Common myeloid progenitor, CD34-positive (primary cell): ENCODE data around the gene CD4.

ENCODE experiments used
- CTCF ChIA-PET: fragments of 350-600 bp; sonication (Branson Sonifier 250); formaldehyde crosslinking; loops from one replicate; lab custom pipeline; 2021; ENCODE audit warnings: antibody characterized with exemption; lab: Charles Lee
- POLR2A ChIA-PET: fragments of 350-600 bp; sonication (Branson Sonifier 250); formaldehyde crosslinking; loops from one replicate; lab custom pipeline; 2021; ENCODE audit warnings: antibody characterized with exemption; lab: Charles Lee
- DNase-seq, 3 donors: peaks; one replicate each; pipeline versions ENCODE4 v3.0.0 to v3.0.0-alpha.2; 2013
- H3K27ac ChIP-seq, 2 experiments: 1 replicate in 1 of 2; 2 replicates in 1 of 2; pipeline ENCODE4 v1.7.0; 2013; ENCODE audit warnings: inconsistent platforms in 2 of 2, low read length in 2 of 2, mild to moderate bottlenecking in 2 of 2, low read depth in 1 of 2, moderate library complexity in 1 of 2; ENCODE audit not compliant: severe bottlenecking in 2 of 2, insufficient read depth in 1 of 2, poor library complexity in 1 of 2
- H3K27me3 ChIP-seq, 5 experiments: replicated peaks in 2 of 5; 1 replicate in 3 of 5; 2 replicates in 2 of 5; pipeline versions ENCODE4 v1.6.1 to v1.7.0; 2013; ENCODE audit warnings: low read length in 4 of 5, mild to moderate bottlenecking in 2 of 5, moderate library complexity in 2 of 5, inconsistent platforms in 1 of 5; ENCODE audit not compliant: insufficient read depth in 5 of 5, control insufficient read depth in 4 of 5
- H3K36me3 ChIP-seq, 4 experiments: 1 replicate in 2 of 4; 2 replicates in 2 of 4; pipeline versions ENCODE4 v1.6.1 to v1.7.0; 2013; ENCODE audit warnings: low read length in 3 of 4, control low read depth in 1 of 4, mild to moderate bottlenecking in 1 of 4; ENCODE audit not compliant: control insufficient read depth in 4 of 4, insufficient read depth in 4 of 4
- H3K4me1 ChIP-seq, 4 experiments: 1 replicate in 3 of 4; 2 replicates in 1 of 4; pipeline versions ENCODE4 v1.6.1 to v1.7.1; 2013; ENCODE audit warnings: low read length in 3 of 4, mild to moderate bottlenecking in 3 of 4, control low read depth in 1 of 4, inconsistent platforms in 1 of 4, moderate library complexity in 1 of 4; ENCODE audit not compliant: control insufficient read depth in 4 of 4, insufficient read depth in 4 of 4; ENCODE audit errors: control extremely low read depth in 1 of 4
- H3K4me3 ChIP-seq, 7 experiments: 1 replicate in 4 of 7; 2 replicates in 3 of 7; pipeline versions ENCODE4 v1.5.1 to v1.7.0; 2013; ENCODE audit warnings: mild to moderate bottlenecking in 7 of 7, low read length in 6 of 7, moderate library complexity in 6 of 7, inconsistent platforms in 2 of 7, low read depth in 2 of 7, control low read depth in 1 of 7; ENCODE audit not compliant: insufficient read depth in 4 of 7, control insufficient read depth in 1 of 7; ENCODE audit errors: extremely low read depth in 1 of 7
- H3K9me3 ChIP-seq, 5 experiments: 1 replicate in 4 of 5; 2 replicates in 1 of 5; pipeline versions ENCODE4 v1.6.1 to v1.7.1; 2013; ENCODE audit warnings: low read length in 4 of 5, mild to moderate bottlenecking in 2 of 5, inconsistent platforms in 1 of 5, low read depth in 1 of 5, moderate library complexity in 1 of 5; ENCODE audit not compliant: control insufficient read depth in 4 of 5, insufficient read depth in 2 of 5; ENCODE audit errors: control extremely low read depth in 1 of 5
- WGBS: methylation state at CpG from one replicate; pipeline ENCODE4 v1.1.5; 2013; ENCODE audit not compliant: insufficient coverage; 5-methylcytosine and 5-hydroxymethylcytosine counted together

The CD4 gene

DNA sequence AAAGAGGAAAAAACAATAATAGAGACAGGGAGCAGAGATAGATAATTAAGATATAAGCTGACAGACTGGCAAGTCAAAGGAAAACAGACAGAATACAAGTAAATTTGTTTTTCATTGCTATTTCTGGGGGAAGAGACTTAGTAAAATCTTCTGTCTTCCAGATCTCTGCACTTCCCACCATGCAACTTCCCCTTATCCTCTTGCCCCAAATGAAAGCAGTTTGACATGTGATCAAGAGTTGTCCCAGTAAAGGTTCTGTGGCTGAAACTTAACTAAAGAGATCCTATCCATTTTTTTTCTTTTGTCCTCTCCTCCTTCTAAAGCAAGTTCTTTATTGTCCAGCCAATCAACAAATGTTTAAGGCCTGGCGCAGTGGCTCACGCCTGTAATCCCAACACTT lies 34.9 kb upstream of the CD4 start:
- Histone ChIP-seq H3K9me3 (no peaks in the 10 kb centered on the region), H3K27me3 (no peaks in the 10 kb centered on the region), H3K27ac (peak overlapping the region in 1 of 2 experiments; percentile 19), H3K4me1 (peaks cover 7 to 25% (median 24%) of the 10 kb centered on the region in 4 experiments), H3K4me3 (no peak overlapping the region), H3K36me3 (peaks cover 3 to 25% (median 19%) of the 10 kb centered on the region in 4 experiments)
- whole genome bisulfite sequencing = 100% methylated on average over 1 of the region's 2 CpGs
- ChIA-PET POLR2A (interaction anchor here (1.5 to 2.0 kb wide), 3 partner anchors 24 to 97 kb away, joined by 4 to 10 read pairs (median 8); partner anchors contain the start of genes CDCA3, COPS7A and USP5), CTCF (interaction anchor here (0.6 to 10.5 kb wide), 27 partner anchors 8 to 353 kb away, joined by 3 to 237 read pairs (median 8); partner anchors contain the start of genes COPS7A, GPR162, LAG3 and P3H3)
- no peak for DNase-seq

DNA sequence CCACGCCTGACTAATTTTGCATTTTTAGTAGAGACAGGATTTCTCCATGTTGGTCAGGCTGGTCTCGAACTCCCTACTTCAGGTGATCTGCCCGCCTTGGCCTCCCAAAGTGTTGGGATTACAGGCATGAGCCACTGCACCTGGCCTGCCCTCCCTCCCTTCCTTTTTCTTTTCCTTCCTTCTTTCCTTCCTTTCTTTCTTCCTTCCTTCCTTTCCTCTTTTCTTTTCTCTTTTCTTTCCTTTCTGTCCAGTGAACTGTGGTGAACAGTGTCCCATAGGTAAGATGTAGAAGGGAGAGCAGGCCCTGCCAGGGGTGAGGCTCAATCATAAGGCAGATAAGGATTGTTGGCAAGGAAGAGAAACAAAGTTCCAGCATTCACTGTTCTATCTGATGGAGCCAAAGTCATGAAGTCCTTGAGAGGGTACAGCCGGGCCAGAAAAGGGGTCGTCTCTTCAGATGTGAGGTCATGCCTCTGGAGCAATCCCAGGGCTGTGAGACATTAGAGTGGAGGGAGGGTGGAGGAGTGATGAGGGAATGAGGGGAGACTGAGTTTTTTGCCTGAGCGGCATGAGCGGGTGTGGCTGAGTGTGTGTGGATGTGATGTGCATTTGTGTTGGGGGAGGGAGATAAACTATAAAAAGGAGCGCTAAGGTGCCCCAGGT lies 32.2 kb upstream of the CD4 start:
- no peak overlapping the region for H3K4me3 ChIP-seq
- no peak overlapping the region for H3K27ac ChIP-seq
- H3K4me1 ChIP-seq = peaks cover 7 to 18% (median 16%) of the 10 kb centered on the region in 4 experiments
- WGBS = 100% methylated on average over 6 of the region's 8 CpGs
- ChIA-PET CTCF (interaction anchor here (1.6 to 10.5 kb wide), 2 partner anchors 15 to 78 kb away, joined by 5 to 237 read pairs; partner anchors contain the start of genes LAG3 and PTMS), POLR2A (interaction anchor here (0.7 kb wide), 1 partner anchor 60 kb away, joined by 5 read pairs; no protein-coding TSS in a partner anchor)
- no peaks in the 10 kb centered on the region for H3K9me3 ChIP-seq
- no peaks in the 10 kb centered on the region for H3K36me3 ChIP-seq
- no peaks in the 10 kb centered on the region for H3K27me3 ChIP-seq
- no peak for DNase-seq

DNA sequence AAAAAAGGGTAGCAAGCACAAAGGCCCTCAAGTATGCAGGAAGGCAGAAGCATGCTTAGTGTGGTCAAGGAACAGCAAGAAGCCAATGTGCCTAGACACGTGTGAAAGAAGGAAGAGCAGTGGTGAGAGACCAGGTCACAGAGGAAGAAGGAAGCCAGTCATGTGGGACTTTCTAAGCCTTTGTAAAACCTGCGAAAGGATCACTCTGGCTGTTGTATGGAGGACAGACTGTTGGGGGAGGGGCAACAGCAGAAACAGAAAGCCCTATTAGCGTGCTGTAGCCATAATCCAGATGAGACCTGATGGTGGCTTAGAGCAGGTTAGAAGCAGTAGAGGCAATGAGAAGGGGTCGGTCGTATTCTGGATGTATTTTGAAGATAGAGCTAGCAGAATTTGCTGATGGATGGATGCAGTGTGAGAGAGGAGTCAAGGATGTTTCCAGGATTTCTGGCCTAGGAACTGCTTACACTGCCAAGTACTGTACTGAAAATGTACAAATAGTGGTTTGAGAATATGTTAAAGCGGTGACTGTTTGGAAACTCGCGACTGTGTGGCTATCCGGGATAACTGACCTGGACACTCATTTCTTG lies 30.7 kb upstream of the CD4 start:
- no peak overlapping the region for H3K4me3 ChIP-seq
- H3K27me3 ChIP-seq = no peaks in the 10 kb centered on the region
- ChIA-PET CTCF (interaction anchor here (0.7 to 10.5 kb wide), 6 partner anchors 14 to 77 kb away, joined by 3 to 237 read pairs (median 4); partner anchors contain the start of genes LAG3 and PTMS), POLR2A (no interaction called here)
- no peak overlapping the region for H3K27ac ChIP-seq
- no peak for DNase-seq
- 88% methylated on average over 9 of the region's 9 CpGs for WGBS
- no peaks in the 10 kb centered on the region for H3K36me3 ChIP-seq
- H3K4me1 ChIP-seq = peaks cover 7 to 10% (median 9%) of the 10 kb centered on the region in 4 experiments
- H3K9me3 ChIP-seq = no peaks in the 10 kb centered on the region

DNA sequence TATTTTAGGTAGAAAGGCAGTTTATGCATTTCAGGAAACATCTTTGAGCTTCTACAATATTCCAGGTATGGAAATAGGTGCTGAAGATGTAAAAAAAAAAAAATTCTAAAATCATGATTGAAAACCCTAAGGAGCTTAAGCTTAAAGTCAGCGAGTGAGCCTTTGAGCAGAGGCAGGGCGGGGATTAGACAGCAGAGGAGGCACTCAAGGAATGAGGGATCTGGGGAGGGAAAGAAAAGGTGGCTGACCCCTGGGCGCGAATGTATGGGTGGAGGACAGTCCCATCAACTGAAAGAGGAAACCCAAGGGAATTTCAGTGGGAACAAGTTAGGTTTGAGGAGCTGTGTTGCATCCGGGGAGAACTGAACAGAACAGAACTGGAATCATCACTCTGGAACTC lies 29.6 kb upstream of the CD4 start:
- ChIA-PET POLR2A (no interaction called here), CTCF (interaction anchor here (0.6 to 10.5 kb wide), 12 partner anchors 12 to 221 kb away, joined by 3 to 237 read pairs (median 3); partner anchors contain the start of genes CD4, GPR162, LAG3 and PTMS)
- WGBS = 100% methylated on average over 5 of the region's 5 CpGs
- Histone ChIP-seq H3K27me3 (no peaks in the 10 kb centered on the region), H3K4me3 (no peak overlapping the region), H3K9me3 (no peaks in the 10 kb centered on the region), H3K27ac (no peak overlapping the region), H3K36me3 (no peaks in the 10 kb centered on the region), H3K4me1 (peaks cover 0 to 14% (median 7%) of the 10 kb centered on the region in 4 experiments)
- DNase-seq = no peak

DNA sequence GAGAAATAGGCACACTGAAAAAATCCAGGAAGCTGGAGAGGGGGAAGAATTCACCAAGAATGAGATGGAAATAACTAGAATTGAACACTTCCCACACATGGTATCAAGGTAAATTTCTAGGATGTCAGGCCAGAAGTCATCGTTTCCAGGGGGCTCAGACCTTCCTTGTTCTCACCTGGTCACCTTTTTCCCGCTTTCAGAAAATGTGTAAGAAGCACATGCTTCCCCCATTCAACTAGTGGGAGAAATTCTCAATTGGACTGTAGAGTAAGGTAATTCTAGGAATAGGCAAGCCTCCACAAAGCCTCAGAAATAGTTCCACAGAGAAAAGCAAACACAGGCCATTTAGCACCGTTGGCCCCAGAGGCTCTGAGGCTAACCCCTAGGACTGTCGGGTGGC lies 25.9 kb upstream of the CD4 start:
- Histone ChIP-seq H3K4me3 (no peak overlapping the region), H3K4me1 (peaks cover 8 to 36% (median 26%) of the 10 kb centered on the region in 4 experiments), H3K36me3 (no peaks in the 10 kb centered on the region), H3K27ac (no peak overlapping the region), H3K27me3 (peaks cover 0 to 16% (median 0%) of the 10 kb centered on the region in 5 experiments), H3K9me3 (no peaks in the 10 kb centered on the region)
- DNase-seq = no peak
- ChIA-PET POLR2A (interaction anchor here (1.1 kb wide), 1 partner anchor 11 kb away, joined by 3 read pairs; the partner anchor contains the start of gene MLF2), CTCF (interaction anchor here (1.1 to 2.0 kb wide), 4 partner anchors 8 to 59 kb away, joined by 4 read pairs; partner anchors contain the start of genes GPR162 and MLF2)
- WGBS = no CpG with 5 or more reads among the region's 4 CpGs

DNA sequence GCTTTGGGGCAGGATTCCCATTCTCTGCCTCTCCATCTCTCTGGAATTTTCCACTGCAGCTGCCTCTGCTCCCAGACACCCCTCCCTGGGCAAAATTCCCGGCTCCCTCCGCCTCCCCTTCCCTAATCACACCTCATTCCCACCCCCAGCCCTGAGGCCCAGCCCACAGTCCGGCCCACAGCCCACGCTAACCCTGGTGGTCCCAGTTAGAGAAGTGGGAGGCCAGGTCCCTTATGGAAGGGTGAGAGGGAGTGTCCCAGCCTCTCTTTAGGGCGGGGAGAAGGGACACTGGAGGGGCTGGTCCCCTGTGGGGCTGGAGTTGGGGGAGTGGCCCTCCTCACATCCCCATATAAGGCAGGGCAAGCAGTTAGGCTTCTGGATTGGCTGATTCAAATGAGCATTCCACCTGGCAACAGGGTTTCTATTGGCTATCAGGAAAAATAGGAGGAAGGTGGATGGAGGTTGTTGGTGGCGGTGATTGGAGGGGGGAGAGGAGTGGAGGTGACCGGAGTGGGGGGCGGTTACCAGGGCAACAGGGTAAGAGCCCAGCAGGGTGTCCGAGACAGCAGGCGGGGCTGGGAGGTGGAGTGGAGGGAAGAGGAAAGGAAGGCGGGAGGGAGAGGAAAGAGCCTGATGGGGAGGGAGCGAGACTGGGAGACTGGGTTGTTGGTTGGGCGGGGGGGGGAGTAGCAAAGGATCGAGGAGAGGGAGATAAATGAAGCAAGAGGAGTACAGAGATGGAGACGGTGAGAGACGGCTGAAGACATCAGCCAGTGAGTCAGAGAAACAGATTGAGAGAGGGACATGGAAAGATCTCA lies 25.1 kb upstream of the CD4 start:
- 2% methylated on average over 12 of the region's 16 CpGs for WGBS
- DNase-seq = peak; percentile 92 to 96 (median 95)
- Histone ChIP-seq H3K27ac (peak overlapping the region in 1 of 2 experiments; percentile 64), H3K36me3 (no peaks in the 10 kb centered on the region), H3K4me3 (peak overlapping the region in 5 of 7 experiments; percentile 10 to 71 (median 48)), H3K27me3 (peaks cover 0 to 16% (median 0%) of the 10 kb centered on the region in 5 experiments), H3K4me1 (peaks cover 8 to 44% (median 31%) of the 10 kb centered on the region in 4 experiments), H3K9me3 (no peaks in the 10 kb centered on the region)
- POLR2A ChIA-PET = interaction anchor here (0.6 to 1.1 kb wide), 3 partner anchors 9 to 529 kb away, joined by 3 to 5 read pairs (median 3); partner anchors contain the start of gene MLF2
- CTCF ChIA-PET = interaction anchor here (1.1 to 15.2 kb wide), 5 partner anchors 8 to 58 kb away, joined by 4 to 237 read pairs (median 4); partner anchors contain the start of genes GPR162 and MLF2
